GM23338 (cell line): ENCODE data around the gene PNPLA8.

ENCODE experiments used
- CREB1 ChIP-seq: fragments of 250-450 bp; sonication (Bioruptor Pico); IDR thresholded peaks from 2 replicates; pipeline ENCODE4 v1.5.0; 2020; ENCODE audit warnings: low read depth, mild to moderate bottlenecking, moderate library complexity
- CTCF ChIP-seq, 2 experiments: fragments of 200-600 bp in 1 of 2; sonication (generic) in 1 of 2; conservative IDR thresholded peaks; 2 replicates each; pipeline versions ENCODE4 v1.5.1 to v1.6.1; 2016 to 2017; ENCODE audit warnings: antibody characterized with exemption in 2 of 2, low read depth in 2 of 2, mild to moderate bottlenecking in 2 of 2, moderate library complexity in 1 of 2
- EZH2 ChIP-seq: fragments of 200-600 bp; sonication (generic); IDR thresholded peaks from one replicate; pipeline ENCODE4 v1.8.0; 2017; ENCODE audit warnings: antibody characterized with exemption, mild to moderate bottlenecking, low read depth; ENCODE audit not compliant: unreplicated experiment
- EZH2phosphoT487 ChIP-seq: fragments of 200-600 bp; sonication (generic); IDR thresholded peaks from one replicate; pipeline ENCODE4 v1.8.1; 2018; ENCODE audit warnings: antibody characterized with exemption; ENCODE audit not compliant: unreplicated experiment
- JUNB ChIP-seq: IDR thresholded peaks from one replicate; pipeline ENCODE4 v1.6.1; 2016; ENCODE audit warnings: antibody characterized with exemption; ENCODE audit not compliant: unreplicated experiment
- POLR2AphosphoS5 ChIP-seq: IDR thresholded peaks from 2 replicates; pipeline ENCODE4 v1.6.1; 2016; ENCODE audit warnings: antibody characterized with exemption, low read depth
- TF ChIP-seq, protein P1 (sequence below): IDR thresholded peaks from one replicate; pipeline ENCODE4 v1.6.1; 2018; ENCODE audit warnings: antibody characterized with exemption; ENCODE audit not compliant: unreplicated experiment

DNA sequence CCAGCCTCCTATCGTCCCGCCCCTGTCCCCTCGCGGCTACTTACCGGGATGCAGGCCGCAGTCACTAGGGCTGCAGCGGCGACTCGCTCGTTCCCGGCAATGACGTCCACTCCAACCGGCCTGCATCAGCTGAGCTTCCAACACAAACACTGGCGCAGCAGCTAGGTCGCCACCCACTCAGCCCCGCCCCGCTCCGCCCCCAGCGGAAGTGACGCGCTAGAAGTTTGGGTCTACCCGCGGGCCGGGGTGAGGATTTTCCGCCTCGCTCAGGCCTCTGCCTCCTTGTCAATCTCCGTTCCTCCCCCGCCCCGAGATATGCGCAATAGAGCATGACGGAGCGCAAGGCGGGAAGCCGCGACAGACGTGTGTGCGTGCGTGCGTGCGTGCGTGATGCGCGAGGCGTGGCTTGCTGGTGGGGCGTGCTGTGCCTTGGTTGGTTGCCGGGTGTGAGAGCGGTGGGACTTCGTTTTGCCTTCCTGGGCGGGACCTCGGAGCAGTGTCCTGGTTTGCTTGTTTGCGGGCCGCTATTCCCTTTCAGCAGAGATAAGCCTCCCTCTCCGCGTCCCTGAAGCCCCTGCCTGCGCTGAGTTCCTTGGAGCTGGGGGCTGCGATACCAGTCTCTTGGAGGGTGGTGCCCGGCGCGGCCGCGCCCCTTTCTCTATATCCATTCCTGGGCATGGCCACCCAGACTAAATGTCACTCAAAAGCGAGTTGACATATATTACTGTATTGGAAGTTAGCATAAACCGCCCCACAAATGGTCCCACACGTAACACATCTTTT, at the start of gene PNPLA8:
- no peak for TF ChIP-seq CTCF (conservative IDR thresholded peaks at IDR 0.05; ENCODE audit: low read depth in 2 of 2)
- TF ChIP-seq POLR2AphosphoS5 = peak; percentile 80
- TF ChIP-seq JUNB = no peak
- peak; percentile 91 for TF ChIP-seq CREB1 (CRISPR knock-in tag)
- TF ChIP-seq, protein P1, sequence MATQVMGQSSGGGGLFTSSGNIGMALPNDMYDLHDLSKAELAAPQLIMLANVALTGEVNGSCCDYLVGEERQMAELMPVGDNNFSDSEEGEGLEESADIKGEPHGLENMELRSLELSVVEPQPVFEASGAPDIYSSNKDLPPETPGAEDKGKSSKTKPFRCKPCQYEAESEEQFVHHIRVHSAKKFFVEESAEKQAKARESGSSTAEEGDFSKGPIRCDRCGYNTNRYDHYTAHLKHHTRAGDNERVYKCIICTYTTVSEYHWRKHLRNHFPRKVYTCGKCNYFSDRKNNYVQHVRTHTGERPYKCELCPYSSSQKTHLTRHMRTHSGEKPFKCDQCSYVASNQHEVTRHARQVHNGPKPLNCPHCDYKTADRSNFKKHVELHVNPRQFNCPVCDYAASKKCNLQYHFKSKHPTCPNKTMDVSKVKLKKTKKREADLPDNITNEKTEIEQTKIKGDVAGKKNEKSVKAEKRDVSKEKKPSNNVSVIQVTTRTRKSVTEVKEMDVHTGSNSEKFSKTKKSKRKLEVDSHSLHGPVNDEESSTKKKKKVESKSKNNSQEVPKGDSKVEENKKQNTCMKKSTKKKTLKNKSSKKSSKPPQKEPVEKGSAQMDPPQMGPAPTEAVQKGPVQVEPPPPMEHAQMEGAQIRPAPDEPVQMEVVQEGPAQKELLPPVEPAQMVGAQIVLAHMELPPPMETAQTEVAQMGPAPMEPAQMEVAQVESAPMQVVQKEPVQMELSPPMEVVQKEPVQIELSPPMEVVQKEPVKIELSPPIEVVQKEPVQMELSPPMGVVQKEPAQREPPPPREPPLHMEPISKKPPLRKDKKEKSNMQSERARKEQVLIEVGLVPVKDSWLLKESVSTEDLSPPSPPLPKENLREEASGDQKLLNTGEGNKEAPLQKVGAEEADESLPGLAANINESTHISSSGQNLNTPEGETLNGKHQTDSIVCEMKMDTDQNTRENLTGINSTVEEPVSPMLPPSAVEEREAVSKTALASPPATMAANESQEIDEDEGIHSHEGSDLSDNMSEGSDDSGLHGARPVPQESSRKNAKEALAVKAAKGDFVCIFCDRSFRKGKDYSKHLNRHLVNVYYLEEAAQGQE = no peak
- no peak for TF ChIP-seq EZH2phosphoT487
- TF ChIP-seq EZH2 = no peak
